Keratinocyte (primary cell): ENCODE results near the gene SELENOT.

ENCODE experiments used
- EZH2 ChIP-seq: IDR thresholded peaks from one replicate; pipeline ENCODE4 v1.6.1; 2012; ENCODE audit warnings: inconsistent platforms, mild to moderate bottlenecking, low read length, moderate library complexity
- TF ChIP-seq, protein P1 (sequence below), 3 experiments: IDR thresholded peaks in 1 of 3; conservative IDR thresholded peaks in 1 of 3; optimal IDR thresholded peaks in 1 of 3; 2 replicates in 2 of 3; 3 replicates in 1 of 3; pipeline versions ENCODE3 to v1.5.1; 2011; ENCODE audit warnings: low read length in 3 of 3, mild to moderate bottlenecking in 3 of 3, moderate library complexity in 2 of 3, control low read depth in 1 of 3, inconsistent platforms in 1 of 3; ENCODE audit not compliant: insufficient read depth in 2 of 3; ENCODE audit errors: extremely low read depth in 1 of 3

DNA sequence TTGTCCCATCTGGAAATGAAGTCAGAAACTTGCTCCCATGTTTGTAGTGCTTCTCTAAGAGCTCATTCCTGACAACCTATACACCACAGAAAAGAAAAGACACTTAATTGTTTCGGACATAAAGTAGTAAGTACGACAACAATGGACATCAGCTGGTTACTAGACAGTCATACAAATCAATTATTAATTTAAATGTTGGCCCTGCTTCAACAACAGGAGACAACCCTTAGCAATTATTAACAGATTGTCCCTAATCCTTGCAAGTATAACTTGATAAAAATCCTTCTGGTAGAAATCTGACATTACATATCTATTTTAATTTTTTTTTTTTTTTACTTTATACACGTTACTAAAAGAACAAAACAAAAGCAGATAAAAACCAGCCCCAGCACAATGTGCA is 70.8 kb downstream of the SELENOT start:
- TF ChIP-seq, protein P1, sequence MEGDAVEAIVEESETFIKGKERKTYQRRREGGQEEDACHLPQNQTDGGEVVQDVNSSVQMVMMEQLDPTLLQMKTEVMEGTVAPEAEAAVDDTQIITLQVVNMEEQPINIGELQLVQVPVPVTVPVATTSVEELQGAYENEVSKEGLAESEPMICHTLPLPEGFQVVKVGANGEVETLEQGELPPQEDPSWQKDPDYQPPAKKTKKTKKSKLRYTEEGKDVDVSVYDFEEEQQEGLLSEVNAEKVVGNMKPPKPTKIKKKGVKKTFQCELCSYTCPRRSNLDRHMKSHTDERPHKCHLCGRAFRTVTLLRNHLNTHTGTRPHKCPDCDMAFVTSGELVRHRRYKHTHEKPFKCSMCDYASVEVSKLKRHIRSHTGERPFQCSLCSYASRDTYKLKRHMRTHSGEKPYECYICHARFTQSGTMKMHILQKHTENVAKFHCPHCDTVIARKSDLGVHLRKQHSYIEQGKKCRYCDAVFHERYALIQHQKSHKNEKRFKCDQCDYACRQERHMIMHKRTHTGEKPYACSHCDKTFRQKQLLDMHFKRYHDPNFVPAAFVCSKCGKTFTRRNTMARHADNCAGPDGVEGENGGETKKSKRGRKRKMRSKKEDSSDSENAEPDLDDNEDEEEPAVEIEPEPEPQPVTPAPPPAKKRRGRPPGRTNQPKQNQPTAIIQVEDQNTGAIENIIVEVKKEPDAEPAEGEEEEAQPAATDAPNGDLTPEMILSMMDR (optimal IDR thresholded peaks at IDR 0.05 in 1 of 3, IDR thresholded peaks at IDR 0.05 in 1 of 3, conservative IDR thresholded peaks at IDR 0.05 in 1 of 3; ENCODE audit: extremely low read depth in 1 of 3, insufficient read depth in 2 of 3, low read length in 3 of 3): no peak
- TF ChIP-seq EZH2: no peak
